HG02798 (cell line): ENCODE results near the gene MGAT3.

ENCODE experiments used
- ATAC-seq: cut with Tn5 transposase; IDR thresholded peaks from one replicate; pipeline ENCODE4 v1.9.1; 2021; ENCODE audit warnings: mild to moderate bottlenecking; ENCODE audit not compliant: unreplicated experiment, poor library complexity

MGAT3 gene

GRCh38 chr22:39446239-39446721 lies 10.5 kb upstream of the MGAT3 start:
- peak; percentile 37 for ATAC-seq

DNA sequence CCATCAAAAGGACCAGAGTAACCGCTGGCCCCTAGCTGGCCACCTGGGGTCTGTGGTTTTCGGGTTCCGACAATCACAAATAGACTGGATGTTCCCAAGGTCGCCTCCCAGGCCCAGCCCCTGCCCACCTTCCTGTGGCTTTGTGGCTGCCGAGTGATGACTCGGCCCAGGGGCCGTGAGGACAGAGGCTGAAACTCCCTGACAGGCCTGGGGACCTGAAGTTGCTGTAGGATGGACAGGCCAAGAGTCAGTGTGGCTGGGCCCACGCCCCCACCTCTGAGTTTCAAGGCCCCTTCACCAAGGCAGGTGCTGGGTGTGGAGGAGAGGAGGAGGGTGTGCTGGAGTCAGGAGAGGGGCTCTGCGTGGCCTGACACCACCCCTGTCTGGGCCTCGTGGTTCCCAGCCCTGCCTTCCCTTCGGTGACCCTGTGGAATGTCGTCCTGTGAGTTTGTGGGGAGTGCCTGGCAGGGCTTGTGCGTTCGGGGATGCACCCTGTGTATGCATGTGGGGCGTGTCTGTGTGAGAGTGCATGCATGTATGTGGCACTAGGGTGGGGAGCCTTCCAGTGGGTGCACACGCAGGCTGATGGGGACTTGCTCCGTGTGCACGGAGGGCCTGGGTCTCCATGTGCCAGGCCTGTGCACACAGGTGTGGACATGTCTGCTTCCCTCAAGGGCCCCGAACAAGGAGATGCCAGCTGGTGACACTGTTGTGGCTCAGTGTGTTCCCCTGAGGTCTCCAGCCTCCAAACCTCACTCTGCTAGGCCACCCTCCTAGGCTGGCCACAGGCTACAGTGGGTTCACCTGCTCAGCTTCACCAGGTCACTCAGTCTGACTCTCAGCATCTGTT lies 8.4 kb upstream of the MGAT3 start:
- ATAC-seq, result no peak

GRCh38 chr22:39449708-39450107 lies 7.1 kb upstream of the MGAT3 start:
- ATAC-seq, result no peak

GRCh38 chr22:39450258-39450955 lies 6.4 kb upstream of the MGAT3 start:
- no peak for ATAC-seq

GRCh38 chr22:39452740-39453040 lies 4.1 kb upstream of the MGAT3 start:
- no peak for ATAC-seq

GRCh38 chr22:39453765-39454378 lies 2.9 kb upstream of the MGAT3 start:
- no peak for ATAC-seq

DNA sequence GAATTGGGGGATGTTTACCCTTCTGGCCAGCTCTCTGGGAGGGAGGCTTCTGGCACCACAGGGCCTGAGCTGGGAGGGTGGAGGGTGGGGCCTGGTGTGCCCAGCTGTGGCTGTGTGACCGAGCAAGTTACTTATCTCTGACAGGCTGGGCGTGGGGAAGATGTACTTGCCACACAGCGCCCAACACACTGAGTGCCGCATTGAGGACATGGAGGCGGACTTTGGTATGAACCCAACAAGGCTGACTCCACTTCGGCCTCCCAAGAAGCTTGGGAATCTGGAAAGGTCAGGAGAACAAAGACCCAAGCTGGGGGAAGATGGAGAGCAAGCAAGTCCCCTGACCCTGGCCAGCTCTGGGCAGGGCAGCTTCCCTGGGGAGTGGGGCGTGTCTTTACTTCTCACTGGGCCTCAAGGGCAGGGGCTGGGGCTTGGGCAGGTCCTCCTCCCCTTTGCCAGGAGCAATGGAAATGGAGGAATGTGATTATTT lies 2.4 kb upstream of the MGAT3 start:
- ATAC-seq, result no peak

- no peak for ATAC-seq
Measured at GRCh38 chr22:39457198-39457555, 365 bp downstream of the MGAT3 start.

DNA sequence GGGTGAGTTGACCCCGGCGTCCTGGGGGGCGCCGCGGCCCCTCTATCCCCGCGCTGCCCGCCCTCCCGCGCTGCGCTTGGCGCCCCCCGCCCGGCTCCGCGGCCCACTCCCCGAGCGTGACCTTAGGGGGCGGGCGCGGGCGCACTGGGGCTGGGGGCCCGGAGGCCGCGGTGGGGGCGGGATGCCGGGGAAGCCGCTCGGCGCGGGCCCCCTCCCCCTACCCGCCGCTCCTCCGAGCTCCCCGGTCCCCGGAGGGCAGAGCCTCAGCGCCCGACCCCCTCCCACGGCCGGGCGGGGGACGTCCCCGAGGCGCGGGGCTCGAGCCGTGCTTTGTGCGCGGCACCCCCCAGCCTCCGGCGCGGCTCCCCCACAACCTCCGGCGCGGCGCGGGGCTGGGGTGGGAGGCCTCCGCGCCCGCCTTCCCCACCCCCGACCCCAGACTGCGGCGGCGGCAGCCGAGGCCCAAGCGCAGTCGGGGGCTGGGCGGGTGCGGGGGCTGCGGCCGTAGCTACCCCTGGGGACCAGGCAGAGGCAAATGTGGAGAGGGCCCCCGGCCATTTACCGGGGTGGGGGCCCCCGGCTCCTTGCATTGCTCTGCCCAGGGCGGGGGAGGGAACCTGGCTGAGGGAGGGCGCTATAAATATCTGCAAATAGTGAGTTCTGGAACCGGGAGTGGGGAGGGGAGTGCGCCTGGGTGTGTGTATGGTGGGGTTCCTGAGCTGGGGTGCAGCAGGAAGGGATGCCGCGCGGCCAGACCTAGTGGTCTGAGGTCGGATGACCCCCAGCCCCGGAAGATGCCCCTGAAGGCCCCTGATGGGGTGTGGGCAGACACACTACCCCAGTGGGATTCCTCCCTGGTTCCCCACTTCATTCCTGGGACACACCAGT lies 988 bp downstream of the MGAT3 start:
- no peak for ATAC-seq

DNA sequence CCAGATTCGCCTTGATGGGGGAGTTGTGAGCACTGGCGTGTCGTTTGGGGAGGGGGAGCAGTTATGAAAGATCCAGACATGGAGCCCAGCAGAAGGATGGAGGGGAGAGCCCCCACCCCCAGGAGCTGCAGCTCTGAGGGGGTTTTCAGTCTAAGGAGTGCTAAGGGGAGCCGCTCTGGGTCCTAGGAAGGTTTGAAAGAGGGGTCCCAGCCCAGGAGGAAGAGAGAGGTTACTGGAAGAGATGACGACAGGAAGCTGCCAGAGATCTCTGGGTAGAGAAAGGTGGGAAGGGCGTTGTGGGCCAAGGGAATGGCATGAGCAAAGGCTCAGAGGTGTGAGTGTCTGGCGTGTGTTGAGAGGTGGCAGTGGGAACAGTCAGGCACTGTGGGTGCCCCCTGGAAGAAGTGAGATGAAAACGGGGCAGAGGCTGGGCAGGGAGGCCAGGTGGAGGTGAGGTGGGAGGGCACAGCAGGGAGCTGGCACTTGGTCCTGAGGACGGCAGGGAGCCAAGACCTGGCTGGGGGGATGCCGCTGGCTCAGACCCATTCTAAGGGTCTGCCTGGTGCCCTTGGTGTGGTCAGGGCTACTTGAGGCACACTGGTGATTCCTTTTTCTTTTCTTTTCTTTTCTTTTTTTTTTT lies 1.8 kb downstream of the MGAT3 start:
- no peak for ATAC-seq

- no peak for ATAC-seq
Measured at GRCh38 chr22:39459681-39460080, 2.9 kb downstream of the MGAT3 start.

DNA sequence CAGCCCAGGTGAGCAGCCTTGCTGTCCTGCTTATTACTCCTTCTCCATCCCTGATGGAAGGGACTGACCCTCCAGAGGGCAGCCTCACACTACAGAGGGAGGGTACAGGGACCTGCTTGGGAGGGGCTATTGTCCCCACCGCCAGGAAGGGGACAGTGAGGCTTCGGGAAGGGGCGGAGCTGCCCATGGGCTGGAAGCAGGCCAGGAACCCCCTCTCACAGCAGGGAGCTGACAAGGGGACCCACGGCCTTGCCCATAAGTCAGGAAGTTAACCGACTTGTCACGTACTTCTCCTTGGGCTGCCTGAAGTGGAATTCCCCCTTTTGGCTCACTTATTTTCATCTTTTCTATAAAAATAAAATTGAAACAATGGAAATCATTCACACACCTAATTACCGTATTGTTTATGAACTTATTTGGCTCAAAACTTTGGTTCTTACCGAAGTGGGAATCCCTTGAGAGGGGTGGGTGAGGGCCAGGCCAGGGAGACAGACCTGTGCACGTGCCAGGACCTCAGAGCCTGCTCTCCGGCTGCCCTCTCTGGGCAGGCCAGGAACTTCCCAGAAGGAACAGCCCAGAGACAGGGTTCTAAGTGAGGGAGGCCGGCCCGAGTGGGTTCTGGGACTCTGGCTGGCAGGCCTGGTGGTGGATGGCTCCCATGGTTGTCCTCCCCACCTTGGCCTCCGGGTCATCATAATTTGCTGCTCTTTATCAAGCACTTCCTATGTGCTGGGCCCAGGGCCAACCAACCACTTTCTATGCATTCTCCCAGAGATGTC lies 5.8 kb downstream of the MGAT3 start:
- no peak for ATAC-seq

DNA sequence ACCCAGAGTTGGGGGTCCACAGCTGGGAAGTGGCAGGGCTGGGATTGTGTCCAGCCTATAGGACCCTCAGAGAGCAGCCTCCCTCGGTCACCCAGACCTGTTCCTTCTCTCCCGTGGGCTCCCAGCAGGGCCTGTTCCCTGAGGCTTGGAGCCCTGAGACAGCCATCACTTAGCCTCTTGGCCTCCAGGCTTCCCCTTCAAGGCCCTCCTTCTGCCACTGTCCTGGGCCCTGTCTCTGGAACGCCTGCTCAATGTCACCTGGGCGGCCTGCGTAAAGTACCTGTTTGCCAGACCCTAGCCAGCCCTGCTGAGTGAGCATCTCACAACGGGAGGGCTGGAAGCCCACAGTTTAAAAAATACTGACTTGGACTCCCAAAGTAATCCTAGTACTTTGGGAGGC lies 6.5 kb downstream of the MGAT3 start:
- no peak for ATAC-seq

DNA sequence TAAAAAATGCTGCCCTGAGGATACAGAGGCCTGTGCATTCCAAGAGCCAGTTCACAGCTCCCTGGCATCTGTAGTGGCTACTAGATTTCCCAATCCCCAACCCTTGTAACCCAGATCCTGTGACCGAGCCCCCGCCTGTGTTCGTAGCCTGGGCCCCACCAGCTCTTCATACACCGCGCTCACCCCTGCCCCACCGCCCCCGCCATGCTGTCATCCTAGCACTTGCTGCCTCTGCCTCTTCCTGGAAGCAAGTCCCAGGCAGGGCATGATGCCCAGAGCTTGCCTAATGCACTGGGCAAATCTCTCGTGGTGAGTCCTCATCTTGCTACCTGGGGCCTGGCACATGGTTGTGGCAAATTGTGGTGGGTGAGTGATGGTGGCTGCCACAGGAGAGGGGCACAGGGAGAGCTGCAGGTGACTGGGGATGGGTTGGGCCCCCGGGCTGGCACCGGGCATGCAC lies 7.1 kb downstream of the MGAT3 start:
- no peak for ATAC-seq

DNA sequence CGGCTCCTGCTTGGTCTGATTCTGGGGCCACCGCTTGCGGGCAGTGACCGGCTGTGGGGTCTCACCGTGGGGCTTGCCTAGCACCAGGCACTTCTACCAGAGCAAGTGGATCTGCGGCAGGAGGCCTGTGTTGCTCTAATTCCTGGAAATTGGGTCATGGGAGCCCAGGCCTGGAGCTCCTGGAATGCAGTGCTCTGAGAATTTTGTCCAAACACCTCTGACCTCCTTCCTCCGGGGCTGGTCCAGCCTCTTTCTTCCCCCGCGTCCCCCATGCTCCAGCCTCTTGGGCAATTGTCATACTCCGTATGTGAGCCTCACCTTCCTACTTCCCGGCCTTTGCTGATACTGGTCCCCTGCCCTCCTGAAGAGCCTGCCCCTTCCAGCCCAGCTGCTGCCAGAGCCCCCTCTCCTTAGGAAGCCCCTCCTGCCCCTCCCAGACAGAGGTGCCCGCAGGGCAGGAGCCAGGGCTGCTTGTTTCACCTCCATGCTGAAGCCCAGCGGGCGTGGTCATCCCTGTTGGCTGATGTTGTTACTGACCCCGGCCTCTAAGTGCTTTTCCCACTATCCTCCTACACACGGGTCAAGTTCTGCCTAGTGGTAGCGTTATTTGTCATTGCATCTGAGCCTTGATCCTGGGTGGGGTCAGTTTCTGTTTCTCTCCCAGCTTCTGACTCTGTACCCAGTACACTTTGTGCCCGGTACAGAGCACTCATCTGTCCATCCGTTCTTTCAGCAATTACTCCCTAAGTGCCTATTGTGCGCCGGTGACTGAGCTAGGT lies 9.6 kb downstream of the MGAT3 start:
- ATAC-seq, result no peak

DNA sequence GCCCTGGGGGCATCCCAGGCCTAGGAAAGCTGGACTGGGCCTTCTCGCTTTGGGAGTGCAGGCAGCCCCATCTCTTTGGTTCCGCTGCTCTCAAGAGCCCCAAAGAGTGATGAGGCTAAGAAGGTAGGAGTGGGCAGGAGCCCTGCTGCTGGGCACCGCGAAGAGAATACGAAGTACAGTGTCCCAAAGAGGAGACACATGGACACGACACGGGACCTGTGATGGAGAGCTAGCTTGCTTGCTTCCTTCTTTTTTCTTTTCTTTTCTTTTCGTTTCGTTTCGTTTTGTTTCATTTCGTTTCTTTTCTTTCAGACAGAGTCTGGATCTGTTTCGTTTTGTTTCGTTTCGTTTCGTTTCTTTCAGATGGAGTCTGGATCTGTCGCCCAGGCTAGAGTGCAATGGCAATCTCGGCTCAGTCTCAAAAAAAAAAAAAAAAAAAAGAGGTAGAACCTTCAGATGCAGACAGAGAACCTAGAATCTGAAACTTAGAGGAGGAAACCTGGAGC lies 10.6 kb downstream of the MGAT3 start:
- ATAC-seq, result no peak

DNA sequence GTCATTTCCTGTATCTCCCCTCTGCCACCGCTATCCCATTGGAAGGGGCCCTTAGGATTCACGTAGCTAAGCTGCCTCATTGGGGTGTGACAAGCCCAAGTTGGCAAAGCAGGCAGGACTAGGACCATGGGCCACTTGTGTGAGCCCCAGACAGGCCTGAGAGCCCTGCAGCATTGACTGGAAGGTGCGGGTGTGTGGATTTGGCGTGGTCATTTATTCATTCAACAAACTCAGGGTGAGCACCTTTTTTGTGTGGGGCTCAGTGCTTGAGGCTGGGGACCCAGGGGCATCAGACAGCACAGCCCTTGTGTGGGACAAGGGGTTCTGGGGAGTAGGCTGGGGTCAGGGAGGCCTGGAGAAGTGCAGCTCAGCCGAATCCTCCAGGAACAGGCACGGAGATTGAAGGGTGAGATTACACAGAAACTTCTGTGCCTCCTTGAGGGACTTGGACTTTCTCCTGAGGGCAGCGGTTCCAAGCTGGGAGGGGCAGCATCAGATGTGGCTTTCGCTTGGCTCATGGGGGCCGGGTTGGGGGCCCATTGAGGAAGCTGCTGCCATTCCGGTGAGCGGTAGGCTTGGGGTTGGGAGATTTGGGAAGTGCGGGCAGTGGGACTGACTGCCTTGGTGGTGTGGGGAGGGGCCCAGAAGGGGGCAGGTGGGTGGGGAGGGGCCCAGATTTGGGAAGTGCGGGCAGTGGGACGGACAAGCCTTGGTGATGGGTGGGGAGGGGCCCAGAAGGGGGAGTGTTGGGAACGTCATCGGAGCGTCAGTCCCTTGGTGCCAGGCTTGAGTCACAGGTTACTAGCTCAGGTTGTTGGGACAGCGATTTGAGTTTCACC lies 11.9 kb downstream of the MGAT3 start:
- no peak for ATAC-seq
